Measurements from ENCODE around the gene ATP6V1G3. TPM values are rescaled to one million over a fixed set of nuclear protein-coding genes. Genes with fewer than 3 reads are reported as not detected.
"Not testable (repeated sequence)": the region's sequence is repeated elsewhere in the genome, so short reads cannot be mapped to it uniquely, and the experiment has no call there.

ATP6V1G3 gene
- not detected for polyA plus RNA-seq (2012; ENCODE audit: insufficient read depth, insufficient read length, low read depth)

- no peak for DNase-seq
- Histone ChIP-seq H3K4me1 (peaks cover 8% of the 10 kb centered on the region), H3K27me3 (no peaks in the 10 kb centered on the region), H3K4me3 (ENCODE audit: low read depth, low read length) (no peak within 1 kb of the TSS), H3K36me3 (no peaks in the 10 kb centered on the region), H3K9me3 (no peaks in the 10 kb centered on the region; the same call in 1 of the 2 replicates)
- TF ChIP-seq CTCF (IDR thresholded peaks at IDR 0.05; ENCODE audit: low read depth, low read length): no peak
Measured at GRCh38 chr1:198540580-198540979, at the start of gene ATP6V1G3. Gene ATP6V1G3, minus strand, starts transcription at chr1:198540680. Its CDS starts 30 bp downstream, at chr1:198540650.

GRCh38 chr1:198588845-198589244, 48.4 kb upstream of the ATP6V1G3 start:
- no peak for TF ChIP-seq CTCF (IDR thresholded peaks at IDR 0.05; ENCODE audit: low read depth, low read length)
- Histone ChIP-seq H3K27me3 (no peaks in the 10 kb centered on the region), H3K36me3 (no peaks in the 10 kb centered on the region), H3K9me3 (peaks cover 4% of the 10 kb centered on the region; the same call in 1 of the 2 replicates), H3K4me3 (ENCODE audit: low read depth, low read length) (no peak overlapping the region), H3K4me1 (no peaks in the 10 kb centered on the region)
- DNase-seq: no peak

- Histone ChIP-seq H3K4me1 (no peaks in the 10 kb centered on the region), H3K4me3 (ENCODE audit: low read depth, low read length) (no peak overlapping the region), H3K36me3 (no peaks in the 10 kb centered on the region), H3K9me3 (peaks cover 4% of the 10 kb centered on the region; the same call in 1 of the 2 replicates), H3K27me3 (no peaks in the 10 kb centered on the region)
- TF ChIP-seq CTCF (IDR thresholded peaks at IDR 0.05; ENCODE audit: low read depth, low read length): no peak
- no peak for DNase-seq
Measured at GRCh38 chr1:198584163-198584562, 43.7 kb upstream of the ATP6V1G3 start.

- not testable (repeated sequence) for DNase-seq; H3K36me3 ChIP-seq; H3K4me3 ChIP-seq (ENCODE audit: low read depth, low read length); H3K9me3 ChIP-seq; H3K27me3 ChIP-seq; H3K4me1 ChIP-seq
Measured at GRCh38 chr1:198583209-198583802, 42.8 kb upstream of the ATP6V1G3 start.

GRCh38 chr1:198577444-198577843, 37.0 kb upstream of the ATP6V1G3 start:
- DNase-seq: no peak
- no peaks in the 10 kb centered on the region for H3K9me3 ChIP-seq
- no peak for TF ChIP-seq CTCF (IDR thresholded peaks at IDR 0.05; ENCODE audit: low read depth, low read length)
- no peaks in the 10 kb centered on the region for H3K27me3 ChIP-seq
- no peaks in the 10 kb centered on the region for H3K36me3 ChIP-seq
- no peak overlapping the region for H3K4me3 ChIP-seq (ENCODE audit: low read depth, low read length)
- no peaks in the 10 kb centered on the region for H3K4me1 ChIP-seq

GRCh38 chr1:198575798-198576641, 35.5 kb upstream of the ATP6V1G3 start:
- H3K9me3 ChIP-seq: no peaks in the 10 kb centered on the region
- DNase-seq: no peak
- no peaks in the 10 kb centered on the region for H3K36me3 ChIP-seq
- H3K4me1 ChIP-seq: no peaks in the 10 kb centered on the region
- H3K4me3 ChIP-seq (ENCODE audit: low read depth, low read length): no peak overlapping the region
- H3K27me3 ChIP-seq: no peaks in the 10 kb centered on the region
- TF ChIP-seq CTCF (IDR thresholded peaks at IDR 0.05; ENCODE audit: low read depth, low read length): no peak

All from BE2C (cell line).